HEK293 (cell line): Measurements from ENCODE around the gene SLC35C1.

Experiments
- EGR2 ChIP-seq: fragments of 450-650 bp; formaldehyde crosslinking; IDR thresholded peaks from 2 replicates; pipeline ENCODE4 v1.5.1; 2016; ENCODE audit warnings: low read depth, missing biosample characterization, missing genetic modification characterization
- KLF16 ChIP-seq: fragments of 450-650 bp; formaldehyde crosslinking; IDR thresholded peaks from 2 replicates; pipeline ENCODE4 v1.5.1; 2017; ENCODE audit warnings: missing biosample characterization, missing genetic modification characterization
- KLF9 ChIP-seq: fragments of 450-650 bp; formaldehyde crosslinking; IDR thresholded peaks from 2 replicates; pipeline ENCODE4 v1.5.1; 2016; ENCODE audit warnings: missing biosample characterization, missing genetic modification characterization, low read depth
- OSR2 ChIP-seq: fragments of 450-650 bp; formaldehyde crosslinking; IDR thresholded peaks from 2 replicates; pipeline ENCODE4 v1.5.1; 2016; ENCODE audit warnings: missing biosample characterization, missing genetic modification characterization
- OVOL3 ChIP-seq: fragments of 450-650 bp; formaldehyde crosslinking; IDR thresholded peaks from 2 replicates; pipeline ENCODE4 v1.5.1; 2016; ENCODE audit warnings: missing biosample characterization, missing genetic modification characterization
- SETDB1 ChIP-seq: IDR thresholded peaks from one replicate; pipeline ENCODE4 v1.6.1; 2017; ENCODE audit warnings: mild to moderate bottlenecking, low read length, moderate library complexity, mixed read lengths; ENCODE audit not compliant: insufficient read length
- SP7 ChIP-seq: fragments of 450-650 bp; formaldehyde crosslinking; IDR thresholded peaks from 2 replicates; pipeline ENCODE4 v1.5.1; 2016; ENCODE audit warnings: missing biosample characterization, missing genetic modification characterization
- YY1 ChIP-seq: fragments of 450-650 bp; formaldehyde crosslinking; IDR thresholded peaks from 2 replicates; pipeline ENCODE4 v1.5.1; 2018; ENCODE audit warnings: missing biosample characterization, missing genetic modification characterization
- ZBTB20 ChIP-seq: fragments of 450-650 bp; formaldehyde crosslinking; IDR thresholded peaks from 2 replicates; pipeline ENCODE4 v1.5.1; 2016; ENCODE audit warnings: missing biosample characterization, missing genetic modification characterization
- ZBTB48 ChIP-seq: fragments of 450-650 bp; formaldehyde crosslinking; IDR thresholded peaks from 2 replicates; pipeline ENCODE4 v1.5.1; 2016; ENCODE audit warnings: missing biosample characterization, missing genetic modification characterization
- ZFP3 ChIP-seq: fragments of 450-650 bp; formaldehyde crosslinking; IDR thresholded peaks from 2 replicates; pipeline ENCODE4 v1.5.1; 2016; ENCODE audit warnings: low read depth, missing biosample characterization, missing genetic modification characterization
- ZNF10 ChIP-seq: fragments of 450-650 bp; formaldehyde crosslinking; IDR thresholded peaks from 2 replicates; pipeline ENCODE4 v1.5.1; 2017; ENCODE audit warnings: missing biosample characterization, missing genetic modification characterization
- ZNF16 ChIP-seq: fragments of 450-650 bp; formaldehyde crosslinking; IDR thresholded peaks from 2 replicates; pipeline ENCODE4 v1.5.1; 2016; ENCODE audit warnings: low read depth, missing biosample characterization, missing genetic modification characterization
- ZNF184 ChIP-seq: fragments of 450-650 bp; IDR thresholded peaks from 2 replicates; pipeline ENCODE4 v1.5.1; 2018; ENCODE audit warnings: missing biosample characterization, mild to moderate bottlenecking, missing genetic modification characterization
- ZNF2 ChIP-seq: fragments of 450-650 bp; formaldehyde crosslinking; IDR thresholded peaks from 2 replicates; pipeline ENCODE4 v1.5.1; 2016; ENCODE audit warnings: missing biosample characterization, missing genetic modification characterization
- ZNF274 ChIP-seq, 2 experiments: fragments of 200-500 bp in 1 of 2; fragments of 450-650 bp in 1 of 2; sonication (Bioruptor generic) in 1 of 2; formaldehyde crosslinking in 1 of 2; IDR thresholded peaks; 2 replicates each; pipeline versions ENCODE4 v1.5.1 to v1.6.1; 2014 to 2016; ENCODE audit warnings: borderline replicate concordance in 1 of 2, inconsistent platforms in 1 of 2, low read length in 1 of 2, missing biosample characterization in 1 of 2, missing genetic modification characterization in 1 of 2
- ZNF48 ChIP-seq: fragments of 450-650 bp; formaldehyde crosslinking; IDR thresholded peaks from 2 replicates; pipeline ENCODE4 v1.5.1; 2016; ENCODE audit warnings: missing biosample characterization, missing genetic modification characterization
- ZNF510 ChIP-seq: fragments of 450-650 bp; formaldehyde crosslinking; IDR thresholded peaks from 2 replicates; pipeline ENCODE4 v1.5.1; 2018; ENCODE audit warnings: mild to moderate bottlenecking, missing genetic modification characterization, missing biosample characterization; ENCODE audit not compliant: insufficient replicate concordance
- ZNF521 ChIP-seq: fragments of 450-650 bp; formaldehyde crosslinking; IDR thresholded peaks from 2 replicates; pipeline ENCODE4 v1.5.1; 2017; ENCODE audit warnings: missing biosample characterization, mild to moderate bottlenecking, missing genetic modification characterization
- ZNF558 ChIP-seq: fragments of 450-650 bp; formaldehyde crosslinking; IDR thresholded peaks from 2 replicates; pipeline ENCODE4 v1.5.1; 2016; ENCODE audit warnings: missing biosample characterization, missing genetic modification characterization
- ZNF571 ChIP-seq: fragments of 450-650 bp; formaldehyde crosslinking; IDR thresholded peaks from 2 replicates; pipeline ENCODE4 v1.5.0; 2017; ENCODE audit warnings: missing biosample characterization, missing genetic modification characterization
- ZNF658 ChIP-seq: fragments of 450-650 bp; formaldehyde crosslinking; IDR thresholded peaks from 2 replicates; pipeline ENCODE4; 2016; ENCODE audit warnings: missing biosample characterization, missing genetic modification characterization
- ZNF660 ChIP-seq: fragments of 450-650 bp; IDR thresholded peaks from 2 replicates; pipeline ENCODE4 v1.5.1; 2018; ENCODE audit warnings: missing biosample characterization, mild to moderate bottlenecking, missing genetic modification characterization
- ZNF664 ChIP-seq: fragments of 450-650 bp; formaldehyde crosslinking; IDR thresholded peaks from 2 replicates; pipeline ENCODE4 v1.5.1; 2016; ENCODE audit warnings: missing biosample characterization, missing genetic modification characterization
- ZNF701 ChIP-seq: fragments of 450-650 bp; formaldehyde crosslinking; IDR thresholded peaks from 2 replicates; pipeline ENCODE4 v1.5.1; 2016; ENCODE audit warnings: missing biosample characterization, missing genetic modification characterization
- ZNF707 ChIP-seq: fragments of 450-650 bp; formaldehyde crosslinking; IDR thresholded peaks from 2 replicates; pipeline ENCODE4 v1.5.1; 2016; ENCODE audit warnings: missing biosample characterization, missing genetic modification characterization
- ZNF777 ChIP-seq: fragments of 450-650 bp; formaldehyde crosslinking; IDR thresholded peaks from 2 replicates; pipeline ENCODE4 v1.5.1; 2017; ENCODE audit warnings: missing biosample characterization, missing genetic modification characterization, borderline replicate concordance
- TF ChIP-seq, protein P1 (sequence below): fragments of 450-650 bp; formaldehyde crosslinking; IDR thresholded peaks from 2 replicates; pipeline ENCODE4 v1.5.1; 2016; ENCODE audit warnings: missing biosample characterization, missing genetic modification characterization
- TF ChIP-seq, protein P2 (sequence below): fragments of 450-650 bp; formaldehyde crosslinking; IDR thresholded peaks from 2 replicates; pipeline ENCODE4 v1.5.1; 2016; ENCODE audit warnings: missing biosample characterization, missing genetic modification characterization
- TF ChIP-seq, protein P3 (sequence below): fragments of 450-650 bp; formaldehyde crosslinking; IDR thresholded peaks from 2 replicates; pipeline ENCODE4 v1.5.1; 2017; ENCODE audit warnings: missing biosample characterization, missing genetic modification characterization
- TF ChIP-seq, protein P4 (sequence below): fragments of 450-650 bp; formaldehyde crosslinking; IDR thresholded peaks from 2 replicates; pipeline ENCODE4 v1.5.1; 2016; ENCODE audit warnings: missing biosample characterization, missing genetic modification characterization

The SLC35C1 gene

DNA sequence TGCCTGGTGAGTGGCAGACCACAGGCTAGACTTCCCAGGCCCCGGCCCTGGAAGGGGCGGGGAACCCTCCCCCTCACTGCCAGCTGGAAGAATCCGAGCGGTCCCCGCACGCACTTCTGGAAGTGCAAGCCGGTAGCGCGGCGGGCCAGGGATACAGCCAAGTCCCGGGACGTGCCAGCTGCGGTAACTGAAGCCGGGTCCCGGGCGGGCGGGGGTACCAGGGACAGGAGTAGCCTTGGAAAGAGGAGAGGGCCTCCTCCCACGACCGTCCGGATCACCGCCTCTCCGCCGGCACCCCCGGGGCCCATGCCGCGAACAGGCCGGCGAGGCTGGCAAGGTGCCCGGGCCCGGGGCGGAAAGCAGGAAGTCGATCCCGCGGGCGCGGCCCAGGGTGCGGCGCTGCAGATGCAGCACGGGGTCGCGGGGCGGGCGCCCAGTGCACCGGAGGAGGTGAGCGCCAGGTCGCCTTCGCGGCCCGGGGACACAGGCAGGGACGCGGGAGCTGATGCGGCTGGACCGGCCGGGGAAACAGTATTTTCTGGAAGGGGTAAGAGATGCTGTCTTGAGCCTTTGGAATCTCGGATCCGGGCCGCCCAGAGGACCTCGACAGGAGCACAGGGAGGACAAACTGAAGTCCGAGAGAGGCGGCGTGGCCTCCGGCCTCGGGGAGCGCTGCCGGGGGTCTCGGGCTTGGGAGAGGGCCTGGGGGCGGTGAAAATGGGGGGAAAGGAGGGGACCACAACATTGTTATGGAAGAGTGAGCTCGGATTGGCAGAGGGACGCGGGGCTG lies 783 bp upstream of the SLC35C1 start (continued):
- TF ChIP-seq, protein P1, sequence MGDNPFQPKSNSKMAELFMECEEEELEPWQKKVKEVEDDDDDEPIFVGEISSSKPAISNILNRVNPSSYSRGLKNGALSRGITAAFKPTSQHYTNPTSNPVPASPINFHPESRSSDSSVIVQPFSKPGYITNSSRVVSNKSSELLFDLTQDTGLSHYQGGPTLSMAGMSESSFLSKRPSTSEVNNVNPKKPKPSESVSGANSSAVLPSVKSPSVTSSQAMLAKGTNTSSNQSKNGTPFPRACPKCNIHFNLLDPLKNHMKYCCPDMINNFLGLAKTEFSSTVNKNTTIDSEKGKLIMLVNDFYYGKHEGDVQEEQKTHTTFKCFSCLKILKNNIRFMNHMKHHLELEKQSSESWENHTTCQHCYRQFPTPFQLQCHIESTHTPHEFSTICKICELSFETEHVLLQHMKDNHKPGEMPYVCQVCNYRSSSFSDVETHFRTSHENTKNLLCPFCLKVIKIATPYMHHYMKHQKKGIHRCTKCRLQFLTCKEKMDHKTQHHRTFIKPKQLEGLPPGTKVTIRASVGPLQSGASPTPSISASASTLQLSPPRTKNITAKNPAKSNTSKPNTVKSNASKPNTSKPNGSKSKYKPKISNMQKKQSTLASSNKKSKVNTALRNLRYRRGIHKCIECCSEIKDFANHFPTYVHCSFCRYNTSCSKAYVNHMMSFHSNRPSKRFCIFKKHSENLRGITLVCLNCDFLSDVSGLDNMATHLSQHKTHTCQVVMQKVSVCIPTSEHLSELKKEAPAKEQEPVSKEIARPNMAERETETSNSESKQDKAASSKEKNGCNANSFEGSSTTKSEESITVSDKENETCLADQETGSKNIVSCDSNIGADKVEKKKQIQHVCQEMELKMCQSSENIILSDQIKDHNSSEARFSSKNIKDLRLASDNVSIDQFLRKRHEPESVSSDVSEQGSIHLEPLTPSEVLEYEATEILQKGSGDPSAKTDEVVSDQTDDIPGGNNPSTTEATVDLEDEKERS (tag by site-specific recombination), result no peak
- TF ChIP-seq ZNF10 (tag by site-specific recombination) (no peak), ZNF2 (no peak), ZNF658 (tag by site-specific recombination) (no peak), ZNF571 (tag by site-specific recombination) (no peak), ZNF274 (IDR thresholded peaks at IDR 0.05; ENCODE audit: low read length) (no peak), ZNF274 (tag by site-specific recombination; IDR thresholded peaks at IDR 0.05; ENCODE audit: borderline replicate concordance) (no peak), ZBTB48 (tag by site-specific recombination) (0 out of 2 replicates have a peak, but pooled peaks have one; percentile 46), OSR2 (tag by site-specific recombination) (peak; percentile 34; the same call in 1 of the 2 replicates), ZNF701 (tag by site-specific recombination) (no peak), YY1 (no peak), OVOL3 (tag by site-specific recombination) (no peak), EGR2 (tag by site-specific recombination) (peak; percentile 48; the same call in 1 of the 2 replicates), ZNF184 (tag by site-specific recombination) (no peak), ZNF510 (no peak), KLF16 (tag by site-specific recombination) (no peak), SETDB1 (no peak), SP7 (tag by site-specific recombination) (no peak), ZNF707 (tag by site-specific recombination) (no peak), ZBTB20 (tag by site-specific recombination) (peak; percentile 99), ZNF558 (no peak), ZNF16 (tag by site-specific recombination) (no peak), ZNF521 (tag by site-specific recombination) (no peak), ZNF48 (tag by site-specific recombination) (no peak), KLF9 (tag by site-specific recombination) (peak; percentile 53), ZNF664 (no peak), ZNF660 (0 out of 2 replicates have a peak, but pooled peaks have one; percentile 52), ZNF777 (tag by site-specific recombination) (peak; percentile 57; the same call in 1 of the 2 replicates), ZFP3 (tag by site-specific recombination) (no peak)
- TF ChIP-seq, protein P2, sequence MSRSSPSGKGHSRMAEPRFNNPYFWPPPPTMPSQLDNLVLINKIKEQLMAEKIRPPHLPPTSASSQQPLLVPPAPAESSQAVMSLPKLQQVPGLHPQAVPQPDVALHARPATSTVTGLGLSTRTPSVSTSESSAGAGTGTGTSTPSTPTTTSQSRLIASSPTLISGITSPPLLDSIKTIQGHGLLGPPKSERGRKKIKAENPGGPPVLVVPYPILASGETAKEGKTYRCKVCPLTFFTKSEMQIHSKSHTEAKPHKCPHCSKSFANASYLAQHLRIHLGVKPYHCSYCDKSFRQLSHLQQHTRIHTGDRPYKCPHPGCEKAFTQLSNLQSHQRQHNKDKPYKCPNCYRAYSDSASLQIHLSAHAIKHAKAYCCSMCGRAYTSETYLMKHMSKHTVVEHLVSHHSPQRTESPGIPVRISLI, result no peak
- TF ChIP-seq, protein P3, sequence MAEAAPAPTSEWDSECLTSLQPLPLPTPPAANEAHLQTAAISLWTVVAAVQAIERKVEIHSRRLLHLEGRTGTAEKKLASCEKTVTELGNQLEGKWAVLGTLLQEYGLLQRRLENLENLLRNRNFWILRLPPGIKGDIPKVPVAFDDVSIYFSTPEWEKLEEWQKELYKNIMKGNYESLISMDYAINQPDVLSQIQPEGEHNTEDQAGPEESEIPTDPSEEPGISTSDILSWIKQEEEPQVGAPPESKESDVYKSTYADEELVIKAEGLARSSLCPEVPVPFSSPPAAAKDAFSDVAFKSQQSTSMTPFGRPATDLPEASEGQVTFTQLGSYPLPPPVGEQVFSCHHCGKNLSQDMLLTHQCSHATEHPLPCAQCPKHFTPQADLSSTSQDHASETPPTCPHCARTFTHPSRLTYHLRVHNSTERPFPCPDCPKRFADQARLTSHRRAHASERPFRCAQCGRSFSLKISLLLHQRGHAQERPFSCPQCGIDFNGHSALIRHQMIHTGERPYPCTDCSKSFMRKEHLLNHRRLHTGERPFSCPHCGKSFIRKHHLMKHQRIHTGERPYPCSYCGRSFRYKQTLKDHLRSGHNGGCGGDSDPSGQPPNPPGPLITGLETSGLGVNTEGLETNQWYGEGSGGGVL, result peak; percentile 62
- TF ChIP-seq, protein P4, sequence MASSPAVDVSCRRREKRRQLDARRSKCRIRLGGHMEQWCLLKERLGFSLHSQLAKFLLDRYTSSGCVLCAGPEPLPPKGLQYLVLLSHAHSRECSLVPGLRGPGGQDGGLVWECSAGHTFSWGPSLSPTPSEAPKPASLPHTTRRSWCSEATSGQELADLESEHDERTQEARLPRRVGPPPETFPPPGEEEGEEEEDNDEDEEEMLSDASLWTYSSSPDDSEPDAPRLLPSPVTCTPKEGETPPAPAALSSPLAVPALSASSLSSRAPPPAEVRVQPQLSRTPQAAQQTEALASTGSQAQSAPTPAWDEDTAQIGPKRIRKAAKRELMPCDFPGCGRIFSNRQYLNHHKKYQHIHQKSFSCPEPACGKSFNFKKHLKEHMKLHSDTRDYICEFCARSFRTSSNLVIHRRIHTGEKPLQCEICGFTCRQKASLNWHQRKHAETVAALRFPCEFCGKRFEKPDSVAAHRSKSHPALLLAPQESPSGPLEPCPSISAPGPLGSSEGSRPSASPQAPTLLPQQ (tag by site-specific recombination), result peak; percentile 40; the same call in 1 of the 2 replicates
